SU-DHL-6 (cell line): ENCODE measurements around the gene CCDC141.

Source experiments
- H2AFZ ChIP-seq: fragments of 200-600 bp; sonication (generic); 2 replicates; pipeline ENCODE4 v1.6.1; 2014; ENCODE audit warnings: low read depth, mild to moderate bottlenecking, moderate library complexity, mixed read lengths, antibody characterized with exemption, low read length; ENCODE audit not compliant: severe bottlenecking
- H3F3A ChIP-seq: fragments of 200-600 bp; shearing (Covaris generic); 2 replicates; pipeline ENCODE4 v1.6.0; 2016; ENCODE audit warnings: antibody characterized with exemption, mild to moderate bottlenecking; ENCODE audit not compliant: insufficient read depth
- H3K27ac ChIP-seq: fragments of 200-600 bp; sonication (generic); 2 replicates; pipeline ENCODE4 v1.5.1; 2016; ENCODE audit warnings: low read depth, mild to moderate bottlenecking, low read length, moderate library complexity, mixed read lengths
- H3K27me3 ChIP-seq: fragments of 200-600 bp; sonication (generic), shearing (Covaris generic); 2 replicates; pipeline ENCODE4 v1.6.0; 2014; ENCODE audit warnings: mild to moderate bottlenecking, low read length
- H3K36me3 ChIP-seq: fragments of 200-600 bp; sonication (generic); 2 replicates; pipeline ENCODE4 v1.6.1; 2014; ENCODE audit warnings: mild to moderate bottlenecking, low read length, mixed read lengths
- H3K4me2 ChIP-seq: fragments of 300-600, 200-600 bp; shearing (Covaris generic), sonication (generic); 2 replicates; pipeline ENCODE4 v1.6.0; 2014; ENCODE audit warnings: low read length, low read depth, mild to moderate bottlenecking; ENCODE audit not compliant: poor library complexity, severe bottlenecking
- H3K4me3 ChIP-seq: fragments of 200-600 bp; sonication (generic); 2 replicates; pipeline ENCODE4 v1.5.1; 2014; ENCODE audit warnings: antibody characterized with exemption, low read length, mild to moderate bottlenecking, mixed read lengths; ENCODE audit not compliant: insufficient read depth, poor library complexity, severe bottlenecking
- H3K79me2 ChIP-seq: fragments of 200-600 bp; sonication (generic); 2 replicates; pipeline ENCODE4 v1.6.1; 2014; ENCODE audit warnings: mild to moderate bottlenecking, low read length, moderate library complexity; ENCODE audit not compliant: insufficient read depth
- H3K9ac ChIP-seq: fragments of 200-600 bp; sonication (generic); 2 replicates; pipeline ENCODE4 v1.7.0; 2014; ENCODE audit warnings: mild to moderate bottlenecking, low read length
- H3K9me2 ChIP-seq: fragments of 200-600 bp; sonication (generic); replicated peaks from 2 replicates; pipeline ENCODE4 v1.6.1; 2014; ENCODE audit warnings: low read length; ENCODE audit not compliant: insufficient read depth
- H3K9me3 ChIP-seq: fragments of 200-600 bp; sonication (generic); 2 replicates; pipeline ENCODE4 v1.6.1; 2014; ENCODE audit warnings: low read length, mixed read lengths; ENCODE audit not compliant: insufficient read depth
- H4K20me1 ChIP-seq: fragments of 200-600 bp; sonication (generic); 2 replicates; pipeline ENCODE4 v1.6.1; 2014; ENCODE audit warnings: low read depth, mild to moderate bottlenecking, antibody characterized with exemption, low read length, moderate library complexity, mixed read lengths
- CTCF ChIP-seq: fragments of 200-600 bp; sonication (generic); IDR thresholded peaks from one replicate; pipeline ENCODE4 v1.5.1; 2017; ENCODE audit warnings: antibody characterized with exemption, mild to moderate bottlenecking, low read length, moderate library complexity; ENCODE audit not compliant: insufficient read depth, poor library complexity, severe bottlenecking
- EZH2phosphoT487 ChIP-seq: fragments of 200-600 bp; sonication (generic), shearing (Covaris generic); conservative IDR thresholded peaks from 2 replicates; pipeline ENCODE4 v1.6.1; 2018; ENCODE audit warnings: mild to moderate bottlenecking, antibody characterized with exemption, low read length, moderate library complexity, mixed read lengths

The CCDC141 gene

DNA sequence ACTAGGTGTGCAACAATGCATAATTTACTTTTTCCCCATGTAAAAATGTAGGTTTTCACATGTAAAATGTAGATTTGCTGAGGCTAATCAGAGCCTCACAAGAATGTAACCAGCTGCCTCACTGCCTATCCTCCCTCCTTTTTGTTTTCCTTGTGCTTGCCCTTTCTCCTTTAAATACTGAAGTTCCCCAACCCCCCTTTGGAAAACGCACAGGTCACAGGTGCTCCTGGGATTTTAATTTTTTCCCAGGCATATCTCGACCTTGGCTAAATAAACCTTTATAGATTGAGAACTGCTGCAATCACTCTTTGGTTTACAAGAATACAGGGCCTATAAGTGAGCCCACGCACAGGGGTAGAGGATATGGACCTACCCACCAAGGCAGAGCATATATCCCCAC is 165.5 kb downstream of the CCDC141 start:
- no peak overlapping the region for H3K27ac ChIP-seq

GRCh38 chr2:178882666-178883440 is 167.1 kb downstream of the CCDC141 start:
- H3K9me2 ChIP-seq, result no peaks in the 10 kb centered on the region
- no peaks in the 10 kb centered on the region for H3K27me3 ChIP-seq
- H3K36me3 ChIP-seq, result no peaks in the 10 kb centered on the region
- H3K27ac ChIP-seq, result no peak overlapping the region
- H3K79me2 ChIP-seq, result no peaks in the 10 kb centered on the region
- no peak overlapping the region for H2AFZ ChIP-seq
- TF ChIP-seq CTCF, result no peak
- TF ChIP-seq EZH2phosphoT487, result no peak
- H3K4me2 ChIP-seq, result no peak overlapping the region
- no peak overlapping the region for H3K9ac ChIP-seq
- H3K4me3 ChIP-seq, result no peak overlapping the region
- no peaks in the 10 kb centered on the region for H3F3A ChIP-seq
- H3K9me3 ChIP-seq, result no peaks in the 10 kb centered on the region
- H4K20me1 ChIP-seq, result no peaks in the 10 kb centered on the region

More for the DNA sequence above, 165.5 kb downstream of the CCDC141 start:
- Histone ChIP-seq H3F3A (no peaks in the 10 kb centered on the region), H3K36me3 (no peaks in the 10 kb centered on the region), H3K9ac (no peak overlapping the region), H2AFZ (no peak overlapping the region), H3K9me2 (no peaks in the 10 kb centered on the region), H3K9me3 (no peaks in the 10 kb centered on the region), H3K79me2 (no peaks in the 10 kb centered on the region), H3K27me3 (no peaks in the 10 kb centered on the region), H4K20me1 (no peaks in the 10 kb centered on the region), H3K4me3 (no peak overlapping the region), H3K4me2 (no peak overlapping the region)
- TF ChIP-seq EZH2phosphoT487 (no peak), CTCF (no peak)

GRCh38 chr2:178881075-178881474 is 168.9 kb downstream of the CCDC141 start:
- TF ChIP-seq CTCF (no peak), EZH2phosphoT487 (no peak)
- Histone ChIP-seq H3K4me3 (no peak overlapping the region), H3F3A (no peaks in the 10 kb centered on the region), H3K9me3 (no peaks in the 10 kb centered on the region), H3K27me3 (no peaks in the 10 kb centered on the region), H2AFZ (no peak overlapping the region), H4K20me1 (no peaks in the 10 kb centered on the region), H3K27ac (no peak overlapping the region), H3K9ac (no peak overlapping the region), H3K4me2 (no peak overlapping the region), H3K9me2 (no peaks in the 10 kb centered on the region), H3K36me3 (no peaks in the 10 kb centered on the region), H3K79me2 (no peaks in the 10 kb centered on the region)
